Measurements from ENCODE around the gene BAIAP2L1. TPM values are rescaled to one million over a fixed set of nuclear protein-coding genes. Genes with fewer than 3 reads are reported as not detected.

Gene BAIAP2L1
- total and polyA plus RNA-seq, 2 of the 8 experiments (the other 6 are each of a cell fraction or from before 2014, with no cell fraction given): 19.2 to 42.9 TPM

DNA sequence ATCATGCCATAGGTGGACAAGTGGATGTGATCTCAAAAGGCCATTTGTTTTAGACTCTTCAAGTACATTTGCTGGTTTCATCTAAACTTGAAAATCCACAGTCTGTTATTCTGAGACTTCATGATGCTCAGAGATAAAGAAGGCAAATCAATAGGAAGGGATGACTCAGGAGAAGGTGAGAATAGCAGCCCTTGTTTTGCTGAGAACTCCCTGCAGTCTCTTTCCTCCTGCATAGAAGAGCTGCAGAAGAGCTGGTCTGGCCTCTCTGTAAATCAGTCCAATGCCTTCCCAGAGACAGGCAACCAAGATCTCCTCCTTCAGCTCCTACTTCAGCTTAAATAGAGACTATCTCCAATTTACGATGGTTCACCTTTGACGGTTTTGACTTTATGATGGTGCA is 4.0 kb upstream of the BAIAP2L1 start:
- H3K56ac ChIP-seq (replicated peaks; ENCODE audit: insufficient read length, low read depth, low read length): no peak overlapping the region
- no peaks in the 10 kb centered on the region for H3K27me3 ChIP-seq (replicated peaks in 1 of 4; ENCODE audit: control insufficient read depth in 3 of 4, extremely low read depth in 1 of 4, insufficient read depth in 3 of 4, low read length in 3 of 4)
- H3K79me2 ChIP-seq (ENCODE audit: control insufficient read depth in 1 of 2, insufficient read depth in 2 of 2, low read length in 2 of 2): peaks cover 0 to 2% of the 10 kb centered on the region in 2 experiments; a peak in 1 of 4 replicates
- ChIA-PET POLR2A (ENCODE audit: partially characterized antibody) (no interaction called here), CTCF (ENCODE audit: partially characterized antibody) (interaction anchor here (0.9 to 2.1 kb wide), 9 partner anchors 13 to 339 kb away, joined by 3 to 7 read pairs (median 4); no protein-coding TSS in a partner anchor)
- no peak overlapping the region for H4K5ac ChIP-seq (ENCODE audit: insufficient read length, low read depth, low read length)
- no peak overlapping the region; a peak in 1 of 7 replicates for H3K9ac ChIP-seq (replicated peaks in 1 of 4; ENCODE audit: extremely low read depth in 1 of 4, low read depth in 3 of 4, low read length in 3 of 4)
- FAIRE-seq (no peak), DNase-seq (ENCODE audit: low read depth in 1 of 2, low spot score in 2 of 2) (no peak)
- no peak overlapping the region for H3K4ac ChIP-seq (replicated peaks; ENCODE audit: insufficient read length, low read depth, low read length)
- no peak overlapping the region for H4K91ac ChIP-seq (replicated peaks; ENCODE audit: insufficient read length, low read length)
- no peak overlapping the region for H2BK5ac ChIP-seq (ENCODE audit: low read depth, low read length)
- no peaks in the 10 kb centered on the region for H4K20me1 ChIP-seq (replicated peaks in 1 of 2; ENCODE audit: control insufficient read depth in 1 of 2, insufficient read depth in 2 of 2, low read length in 2 of 2)
- no peaks in the 10 kb centered on the region for H3K36me3 ChIP-seq (ENCODE audit: control insufficient read depth in 2 of 4, insufficient read depth in 4 of 4, low read length in 3 of 4)
- 86% methylated on average over 2 of the region's 2 CpGs; no CpG with 5 or more reads in 1 of the 2 experiments for WGBS, 2 experiments (ENCODE audit: extremely low coverage in 1 of 2, insufficient coverage in 1 of 2, insufficient read length in 1 of 2, insufficient replicate concordance in 2 of 2, low coverage in 1 of 2, low lambda C conversion rate in 2 of 2, missing lambda C conversion rate in 1 of 2)
- H3K9me3 ChIP-seq (ENCODE audit: insufficient read depth in 2 of 2, low read depth in 1 of 2, low read length in 1 of 2): no peaks in the 10 kb centered on the region
- H3K4me3 ChIP-seq (ENCODE audit: extremely low read depth in 1 of 4, insufficient read depth in 2 of 4, low read depth in 3 of 4, low read length in 4 of 4): no peak overlapping the region
- H2BK20ac ChIP-seq (ENCODE audit: low read length): no peak overlapping the region
- no peak overlapping the region for H3K27ac ChIP-seq (ENCODE audit: low read depth, low read length)
- no peak overlapping the region for H4K8ac ChIP-seq (ENCODE audit: extremely low read depth, insufficient read depth, low read length)
- H3K4me1 ChIP-seq (replicated peaks in 1 of 4; ENCODE audit: control insufficient read depth in 3 of 4, insufficient read depth in 4 of 4, low read length in 3 of 4): peaks cover 0 to 4% (median under 1%) of the 10 kb centered on the region in 4 experiments; a peak in 4 of 7 replicates
- H3K14ac ChIP-seq (ENCODE audit: insufficient read length): no peak overlapping the region
- H2BK120ac ChIP-seq (replicated peaks; ENCODE audit: low read depth, low read length): no peak overlapping the region
- H2BK15ac ChIP-seq (ENCODE audit: low read length): no peak overlapping the region
- H3K18ac ChIP-seq (ENCODE audit: extremely low read depth, low read length): no peak overlapping the region
- H3K23me2 ChIP-seq (ENCODE audit: low read depth, low read length): no peaks in the 10 kb centered on the region; the same call in 1 of the 2 replicates
- H2BK12ac ChIP-seq (ENCODE audit: low read depth, low read length): no peak overlapping the region
- H2AFZ ChIP-seq (ENCODE audit: low read length): no peak overlapping the region; the same call in 1 of the 2 replicates
- no peak overlapping the region for H3K4me2 ChIP-seq (ENCODE audit: insufficient read depth in 1 of 2, low read depth in 2 of 2, low read length in 2 of 2)
- H3K79me1 ChIP-seq (ENCODE audit: low read depth, low read length): no peaks in the 10 kb centered on the region
- H2AK5ac ChIP-seq (ENCODE audit: low read depth, low read length): no peak overlapping the region
- H3K23ac ChIP-seq (ENCODE audit: insufficient read length): peak overlapping the region; percentile 35
- TF ChIP-seq KDM1A (IDR thresholded peaks at IDR 0.05; ENCODE audit: borderline replicate concordance, low read length) (no peak), SIN3A (conservative IDR thresholded peaks at IDR 0.05 in 1 of 2, IDR thresholded peaks at IDR 0.05 in 1 of 2; ENCODE audit: low read depth in 1 of 2, low read length in 2 of 2) (no peak), BCL11A (IDR thresholded peaks at IDR 0.05; ENCODE audit: low read depth in 2 of 2, low read length in 2 of 2) (no peak), SIRT6 (IDR thresholded peaks at IDR 0.05; ENCODE audit: low read length) (no peak)
